Measurements from ENCODE around the gene OR52E8.

Gene OR52E8

DNA sequence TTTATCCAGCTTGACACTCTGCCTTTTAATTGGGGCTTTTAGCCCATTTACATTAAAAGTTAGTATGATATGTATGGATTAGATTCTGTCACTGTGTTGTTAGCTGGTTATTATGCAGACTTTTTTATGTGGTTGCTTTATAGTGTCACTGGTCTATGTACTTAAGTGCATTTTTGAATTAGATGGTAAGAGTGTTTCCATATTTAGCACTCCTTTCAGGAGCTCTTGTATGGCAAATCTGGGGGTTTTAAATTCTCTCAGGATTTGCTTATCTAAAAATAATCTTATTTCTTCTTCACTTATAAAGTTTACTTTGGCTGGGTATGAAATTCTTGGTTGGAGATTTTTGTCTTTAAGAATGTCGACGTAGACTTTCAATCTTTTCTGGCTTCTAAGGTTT, 19.8 kb downstream of the OR52E8 start:
- DNase-seq (ENCODE audit: low read depth), result no peak
- TF ChIP-seq, protein P1, sequence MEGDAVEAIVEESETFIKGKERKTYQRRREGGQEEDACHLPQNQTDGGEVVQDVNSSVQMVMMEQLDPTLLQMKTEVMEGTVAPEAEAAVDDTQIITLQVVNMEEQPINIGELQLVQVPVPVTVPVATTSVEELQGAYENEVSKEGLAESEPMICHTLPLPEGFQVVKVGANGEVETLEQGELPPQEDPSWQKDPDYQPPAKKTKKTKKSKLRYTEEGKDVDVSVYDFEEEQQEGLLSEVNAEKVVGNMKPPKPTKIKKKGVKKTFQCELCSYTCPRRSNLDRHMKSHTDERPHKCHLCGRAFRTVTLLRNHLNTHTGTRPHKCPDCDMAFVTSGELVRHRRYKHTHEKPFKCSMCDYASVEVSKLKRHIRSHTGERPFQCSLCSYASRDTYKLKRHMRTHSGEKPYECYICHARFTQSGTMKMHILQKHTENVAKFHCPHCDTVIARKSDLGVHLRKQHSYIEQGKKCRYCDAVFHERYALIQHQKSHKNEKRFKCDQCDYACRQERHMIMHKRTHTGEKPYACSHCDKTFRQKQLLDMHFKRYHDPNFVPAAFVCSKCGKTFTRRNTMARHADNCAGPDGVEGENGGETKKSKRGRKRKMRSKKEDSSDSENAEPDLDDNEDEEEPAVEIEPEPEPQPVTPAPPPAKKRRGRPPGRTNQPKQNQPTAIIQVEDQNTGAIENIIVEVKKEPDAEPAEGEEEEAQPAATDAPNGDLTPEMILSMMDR (IDR thresholded peaks at IDR 0.05; ENCODE audit: insufficient read depth, low read depth, low read length, missing control alignments), result no peak
- no peak overlapping the region for H3K4me3 ChIP-seq (ENCODE audit: low read depth, low read length)

DNA sequence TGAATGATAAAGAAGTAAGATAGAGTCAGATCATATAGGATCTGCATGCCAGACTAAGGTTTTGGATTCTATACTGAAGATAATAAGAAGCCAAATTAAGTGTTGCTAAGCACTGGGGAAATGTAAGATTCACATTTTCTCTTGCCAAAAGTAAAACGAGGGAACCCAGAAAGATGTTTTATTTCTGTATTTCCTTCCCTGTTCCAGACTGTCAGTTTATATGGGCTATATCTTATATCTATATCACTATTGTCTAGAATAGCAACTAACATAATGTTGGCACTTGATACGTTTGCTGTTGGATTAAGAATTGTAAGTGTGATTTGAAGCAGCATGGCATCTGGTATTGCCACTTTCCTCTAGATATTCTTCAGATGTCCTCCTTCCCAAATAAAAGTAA, 24.0 kb downstream of the OR52E8 start:
- DNase-seq (ENCODE audit: low read depth), result no peak
- TF ChIP-seq, protein P1 (IDR thresholded peaks at IDR 0.05; ENCODE audit: insufficient read depth, low read depth, low read length, missing control alignments), result no peak
- no peak overlapping the region for H3K4me3 ChIP-seq (ENCODE audit: low read depth, low read length)

DNA sequence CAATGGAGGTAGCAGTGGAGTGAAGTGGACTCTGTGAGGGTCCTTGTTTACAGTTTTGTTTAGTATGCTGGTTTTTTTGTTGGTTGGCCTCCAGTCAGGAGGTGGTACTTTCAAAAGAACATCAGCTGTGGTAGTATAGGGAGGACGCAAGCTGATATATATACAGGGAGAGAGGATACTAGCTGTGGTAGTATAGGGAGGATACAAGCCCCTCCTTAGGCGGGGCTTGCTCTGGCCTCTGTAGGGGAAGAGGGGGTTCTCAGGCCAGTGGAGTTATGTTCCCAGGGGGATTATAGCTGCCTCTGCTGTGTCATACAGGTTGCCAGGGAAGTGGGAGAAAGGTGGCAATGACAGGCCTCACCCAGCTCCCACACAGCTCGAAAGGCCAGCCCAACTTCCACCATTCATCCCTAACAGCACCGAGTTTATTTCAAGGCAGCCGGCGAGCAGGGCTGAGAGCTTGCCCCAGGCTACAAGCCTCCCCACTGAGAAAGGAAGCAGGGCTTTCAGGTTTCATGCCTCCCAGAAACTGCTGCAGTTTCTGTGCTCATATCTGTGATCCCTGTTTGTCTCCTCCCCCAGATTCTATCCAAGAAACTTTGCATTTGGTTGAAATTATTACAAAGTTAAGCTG, 26.2 kb downstream of the OR52E8 start:
- no peak for DNase-seq (ENCODE audit: low read depth)
- H3K4me3 ChIP-seq (ENCODE audit: low read depth, low read length), result no peak overlapping the region
- TF ChIP-seq, protein P1 (IDR thresholded peaks at IDR 0.05; ENCODE audit: insufficient read depth, low read depth, low read length, missing control alignments), result no peak

DNA sequence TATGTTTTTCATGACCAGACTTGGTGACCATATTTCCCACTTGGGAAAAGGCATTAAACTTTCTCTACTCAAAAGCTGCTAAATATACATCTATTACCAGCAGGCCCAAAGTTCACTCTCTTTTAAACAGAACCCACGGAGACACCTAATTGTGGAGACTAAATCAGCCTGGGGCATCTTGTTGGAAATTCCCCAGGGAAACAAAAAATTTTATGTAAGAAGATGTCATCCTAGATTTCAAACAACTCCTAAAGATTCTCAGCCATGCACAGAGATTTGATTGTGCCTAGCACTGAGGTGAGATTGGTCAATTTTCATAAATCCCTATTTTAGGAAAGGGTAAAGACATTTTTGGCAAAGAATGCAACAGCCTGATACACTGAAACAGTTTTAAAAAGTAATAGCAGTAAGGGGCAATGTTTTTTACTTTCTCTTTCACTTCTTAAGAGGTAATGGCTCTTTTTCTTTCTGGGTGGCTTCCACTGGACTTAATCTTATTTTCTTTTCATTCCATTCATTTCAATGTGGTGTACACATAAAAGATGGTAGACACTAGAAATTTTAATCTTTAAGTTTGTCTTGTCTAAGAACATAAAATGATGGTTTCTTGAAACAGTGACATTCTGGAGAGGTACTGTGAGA, 39.1 kb downstream of the OR52E8 start:
- TF ChIP-seq, protein P1 (IDR thresholded peaks at IDR 0.05; ENCODE audit: insufficient read depth, low read depth, low read length, missing control alignments), result no peak
- H3K4me3 ChIP-seq (ENCODE audit: low read depth, low read length), result no peak overlapping the region; the same call in 1 of the 2 replicates
- no peak for DNase-seq (ENCODE audit: low read depth)

DNA sequence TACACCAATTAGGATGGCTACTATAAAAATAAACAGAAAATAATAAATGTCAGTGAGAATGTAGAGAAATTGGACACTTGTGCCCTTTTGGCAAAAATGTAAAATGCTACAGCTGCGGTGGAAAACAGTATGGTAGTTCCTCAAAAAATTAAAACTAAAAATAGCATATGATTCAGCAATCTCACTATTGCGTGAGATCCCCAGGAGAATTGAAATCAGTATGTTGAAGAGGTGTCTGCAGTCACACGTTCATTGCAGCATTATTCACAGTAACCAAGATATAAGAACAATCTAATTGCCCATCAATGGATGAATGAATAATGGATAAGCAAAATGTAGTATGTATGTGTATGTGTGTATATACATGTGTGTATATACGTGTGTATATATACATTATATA, 42.0 kb downstream of the OR52E8 start:
- no peak for DNase-seq (ENCODE audit: low read depth)

DNA sequence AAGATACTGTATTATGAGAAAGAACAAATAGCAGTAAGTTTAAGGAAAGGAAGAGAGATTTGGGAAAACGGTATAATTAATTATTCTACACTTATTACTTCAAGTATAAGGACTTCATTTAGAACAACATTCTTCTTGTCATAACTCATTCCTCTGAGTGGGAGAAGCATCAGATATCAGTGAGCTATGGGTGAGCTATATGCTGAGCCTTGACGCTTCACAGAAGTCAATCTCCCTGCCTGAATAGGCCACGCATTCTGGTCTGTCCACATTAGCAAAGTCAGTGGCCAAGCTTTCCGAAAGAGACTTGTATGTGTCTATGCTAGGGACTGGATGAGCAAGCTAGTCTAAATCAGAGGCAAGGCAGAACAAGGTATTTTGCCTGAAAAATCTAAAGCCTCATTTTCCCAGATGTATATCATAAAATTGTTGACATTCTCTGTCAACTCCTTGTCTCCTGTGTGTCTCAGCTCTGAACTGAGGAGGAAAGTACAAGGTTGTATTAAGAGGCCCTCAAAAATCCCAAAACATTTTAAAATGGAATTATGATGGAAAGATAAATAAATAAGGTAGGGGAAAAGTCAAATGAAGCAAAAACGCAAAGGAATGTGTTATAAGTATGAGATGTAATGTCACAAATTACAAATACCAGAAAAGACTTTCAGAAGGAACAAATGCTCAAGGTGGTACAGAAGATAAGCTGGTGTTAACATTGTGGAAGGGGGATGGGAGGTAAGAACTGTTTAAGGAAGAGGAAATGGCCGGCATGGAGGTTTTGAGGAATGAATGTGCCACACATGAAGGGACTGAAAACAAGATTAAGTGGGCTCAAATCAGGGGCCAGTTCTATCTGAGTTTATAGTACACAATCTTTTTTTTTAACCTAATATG, 47.3 kb downstream of the OR52E8 start:
- DNase-seq (ENCODE audit: low read depth), result no peak
- TF ChIP-seq, protein P1 (IDR thresholded peaks at IDR 0.05; ENCODE audit: insufficient read depth, low read depth, low read length, missing control alignments), result no peak
- no peak overlapping the region for H3K4me3 ChIP-seq (ENCODE audit: low read depth, low read length)

More for the DNA sequence above, 42.0 kb downstream of the OR52E8 start:
- H3K4me3 ChIP-seq (ENCODE audit: low read depth, low read length), result no peak overlapping the region
- TF ChIP-seq, protein P1 (IDR thresholded peaks at IDR 0.05; ENCODE audit: insufficient read depth, low read depth, low read length, missing control alignments), result no peak
